SK-N-MC (cell line): ENCODE measurements around the gene CCDC121.

Source experiments
- EZH2 ChIP-seq: fragments of 200-600 bp; sonication (generic); IDR thresholded peaks from one replicate; pipeline ENCODE4 v1.6.1; 2017; ENCODE audit warnings: antibody characterized with exemption
- FOXP2 ChIP-seq: optimal IDR thresholded peaks from 2 replicates; pipeline ENCODE3; 2011; ENCODE audit warnings: mild to moderate bottlenecking, moderate library complexity; ENCODE audit not compliant: insufficient read depth; ENCODE audit errors: extremely low read length, control extremely low read depth
- POLR2AphosphoS5 ChIP-seq: IDR thresholded peaks from 2 replicates; pipeline ENCODE4 v1.6.1; 2012; ENCODE audit warnings: mild to moderate bottlenecking, low read depth, low read length, borderline replicate concordance

DNA sequence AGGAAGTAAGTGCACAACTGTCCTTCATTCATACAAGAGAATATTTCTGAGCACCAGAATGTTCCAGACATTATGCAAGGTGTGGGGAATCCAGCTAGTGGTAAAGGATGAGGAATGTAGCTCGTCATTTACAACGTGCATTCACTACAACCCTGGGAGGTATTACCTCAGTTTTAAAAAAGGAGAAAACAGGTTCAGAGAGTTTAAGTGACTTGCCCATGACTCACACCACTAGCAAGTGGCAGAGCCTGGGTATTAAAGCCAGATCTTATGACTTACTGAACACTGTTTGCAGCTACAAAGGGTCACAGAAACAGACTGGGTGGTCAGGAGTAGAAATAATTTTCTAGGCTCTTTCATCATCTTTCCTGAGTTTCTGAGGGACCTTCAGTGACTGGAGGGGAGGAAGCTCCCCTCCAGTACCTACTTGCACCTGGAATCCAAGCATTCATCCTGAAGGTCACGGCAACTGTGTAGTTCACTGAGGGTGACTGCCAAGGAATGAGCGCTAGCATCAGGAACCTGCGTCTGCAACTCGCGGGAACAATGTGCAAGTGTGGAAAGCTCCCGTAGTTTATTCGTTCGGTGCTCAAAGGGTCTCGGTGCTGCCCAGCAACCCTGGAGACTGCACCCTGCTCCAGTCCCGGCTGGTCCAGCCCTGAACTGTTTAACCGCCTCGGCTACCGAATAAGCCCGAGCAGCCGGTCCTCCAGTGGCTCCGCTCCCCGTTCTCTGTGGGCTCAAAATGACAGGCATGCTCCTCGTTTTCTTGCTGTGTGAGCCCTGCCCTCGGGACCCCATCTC lies 647 bp downstream of the CCDC121 start:
- TF ChIP-seq EZH2 (no peak), POLR2AphosphoS5 (no peak), FOXP2 (no peak)
